Thyroid gland (tissue), 4 donors: ENCODE results near the gene C11orf21. TPM values are rescaled to one million over a fixed set of nuclear protein-coding genes. Genes with fewer than 3 reads are reported as not detected.

Experiments used
- DNase-seq, 2 donors: peaks; one replicate each; pipeline ENCODE4 v3.0.0-alpha.2; 2019
- H3K27ac ChIP-seq, 3 donors: fragments of 200-600 bp; sonication (generic); 1 replicate in 2 of 3; 2 replicates in 1 of 3; pipeline ENCODE4 v1.5.1; 2016 to 2019; ENCODE audit warnings: mild to moderate bottlenecking in 1 of 3, moderate library complexity in 1 of 3
- H3K27me3 ChIP-seq: fragments of 200-600 bp; sonication (generic); one replicate; pipeline ENCODE4 v1.5.1; 2019
- H3K36me3 ChIP-seq, 2 donors: fragments of 200-600 bp; sonication (generic); one replicate each; pipeline ENCODE4 v1.5.1; 2016 to 2019
- H3K4me1 ChIP-seq, 2 donors: fragments of 200-600 bp; sonication (generic); one replicate each; pipeline ENCODE4 v1.5.1; 2017 to 2019
- H3K4me3 ChIP-seq, 3 donors: fragments of 200-600 bp; sonication (generic); replicated peaks in 1 of 3; 1 replicate in 2 of 3; 2 replicates in 1 of 3; pipeline ENCODE4 v1.5.1; 2016; ENCODE audit warnings: mild to moderate bottlenecking in 1 of 3
- H3K9me3 ChIP-seq: fragments of 200-600 bp; sonication (generic); one replicate; pipeline ENCODE4 v1.5.1; 2017
- POLR2A ChIP-seq, 2 donors: fragments of 450-650 bp; IDR thresholded peaks; one replicate each; pipeline ENCODE4 v1.6.1; 2017; ENCODE audit warnings: antibody characterized with exemption in 2 of 2, mild to moderate bottlenecking in 2 of 2, moderate library complexity in 1 of 2
- WGBS, 2 donors: methylation state at CpG; one replicate each; pipeline ENCODE4 v1.1.5; 2017; 5-methylcytosine and 5-hydroxymethylcytosine counted together
- intact Hi-C: fragments of 100-400 bp; cut with DNase I; formaldehyde crosslinking; loops from one replicate; pipeline ENCODE4 v1.15.1; 2023
- total RNA-seq, 4 donors: library from RNA; depleted of rRNA; stranded (reverse); fragments of >200 nt; gene quantifications; one replicate each; pipeline ENCODE4 v1.2.3, GENCODE V29; 2016
- TF ChIP-seq, protein P1 (sequence below), 6 experiments: fragments of 200-600 bp in 3 of 6; fragments of 450-650 bp in 3 of 6; sonication (generic) in 3 of 6; IDR thresholded peaks; one replicate each; pipeline ENCODE4 v1.5.1; 2016 to 2019; ENCODE audit warnings: antibody characterized with exemption in 6 of 6, mild to moderate bottlenecking in 2 of 6, inconsistent platforms in 1 of 6, moderate library complexity in 1 of 6

C11orf21 gene
- total RNA-seq, 4 donors from 2014 or later, result 0.15 to 0.67 (median 0.45) TPM

DNA sequence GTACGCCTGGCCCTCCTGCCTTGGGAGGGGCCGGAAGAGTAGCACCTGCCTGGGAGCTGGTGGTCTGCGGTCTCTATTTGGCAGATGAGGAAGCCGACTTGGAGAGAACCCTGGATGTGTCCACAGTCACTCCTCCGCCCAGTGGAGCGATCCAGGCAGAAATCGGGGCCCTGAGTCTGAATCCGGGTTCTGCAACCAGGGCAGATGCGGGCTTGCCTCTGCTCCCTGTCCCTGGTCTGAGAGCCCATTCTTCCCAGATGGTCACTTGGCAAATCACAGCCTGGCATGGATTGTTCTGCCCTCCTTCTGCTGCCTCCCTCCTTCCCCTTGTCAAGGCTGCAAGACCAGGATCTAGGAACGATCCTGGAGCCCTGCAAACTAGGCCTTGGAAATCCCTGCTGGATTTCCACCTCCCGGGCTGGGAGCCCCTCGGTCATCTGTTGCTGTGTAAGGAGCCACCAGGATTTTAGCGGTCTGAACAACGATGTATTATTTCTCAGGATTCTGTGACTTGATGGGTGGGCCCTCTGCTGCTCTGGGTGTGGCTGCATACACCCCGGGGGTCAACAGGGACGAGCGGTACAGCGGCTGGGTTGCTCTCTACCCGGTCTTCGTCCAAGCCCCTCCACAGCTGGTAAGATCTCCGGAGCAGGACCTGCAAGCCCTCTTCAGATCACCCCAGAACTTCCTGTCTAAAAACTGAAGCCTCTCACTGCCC lies 29.3 kb downstream of the C11orf21 start:
- 89 to 90% methylated on average over 12 to 20 of the region's 21 CpGs for whole genome bisulfite sequencing, 2 donors
- Histone ChIP-seq H3K4me1 (peaks cover 7 to 40% of the 10 kb centered on the region in 2 donors), H3K4me3 (no peak overlapping the region), H3K27ac (no peak overlapping the region), H3K36me3 (no peaks in the 10 kb centered on the region), H3K9me3 (no peaks in the 10 kb centered on the region), H3K27me3 (no peaks in the 10 kb centered on the region)
- no peak for DNase-seq
- TF ChIP-seq, protein P1, sequence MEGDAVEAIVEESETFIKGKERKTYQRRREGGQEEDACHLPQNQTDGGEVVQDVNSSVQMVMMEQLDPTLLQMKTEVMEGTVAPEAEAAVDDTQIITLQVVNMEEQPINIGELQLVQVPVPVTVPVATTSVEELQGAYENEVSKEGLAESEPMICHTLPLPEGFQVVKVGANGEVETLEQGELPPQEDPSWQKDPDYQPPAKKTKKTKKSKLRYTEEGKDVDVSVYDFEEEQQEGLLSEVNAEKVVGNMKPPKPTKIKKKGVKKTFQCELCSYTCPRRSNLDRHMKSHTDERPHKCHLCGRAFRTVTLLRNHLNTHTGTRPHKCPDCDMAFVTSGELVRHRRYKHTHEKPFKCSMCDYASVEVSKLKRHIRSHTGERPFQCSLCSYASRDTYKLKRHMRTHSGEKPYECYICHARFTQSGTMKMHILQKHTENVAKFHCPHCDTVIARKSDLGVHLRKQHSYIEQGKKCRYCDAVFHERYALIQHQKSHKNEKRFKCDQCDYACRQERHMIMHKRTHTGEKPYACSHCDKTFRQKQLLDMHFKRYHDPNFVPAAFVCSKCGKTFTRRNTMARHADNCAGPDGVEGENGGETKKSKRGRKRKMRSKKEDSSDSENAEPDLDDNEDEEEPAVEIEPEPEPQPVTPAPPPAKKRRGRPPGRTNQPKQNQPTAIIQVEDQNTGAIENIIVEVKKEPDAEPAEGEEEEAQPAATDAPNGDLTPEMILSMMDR (IDR thresholded peaks at IDR 0.05), result no peak
- no peak for TF ChIP-seq POLR2A (IDR thresholded peaks at IDR 0.05)
- intact Hi-C loops, result no loop called here

DNA sequence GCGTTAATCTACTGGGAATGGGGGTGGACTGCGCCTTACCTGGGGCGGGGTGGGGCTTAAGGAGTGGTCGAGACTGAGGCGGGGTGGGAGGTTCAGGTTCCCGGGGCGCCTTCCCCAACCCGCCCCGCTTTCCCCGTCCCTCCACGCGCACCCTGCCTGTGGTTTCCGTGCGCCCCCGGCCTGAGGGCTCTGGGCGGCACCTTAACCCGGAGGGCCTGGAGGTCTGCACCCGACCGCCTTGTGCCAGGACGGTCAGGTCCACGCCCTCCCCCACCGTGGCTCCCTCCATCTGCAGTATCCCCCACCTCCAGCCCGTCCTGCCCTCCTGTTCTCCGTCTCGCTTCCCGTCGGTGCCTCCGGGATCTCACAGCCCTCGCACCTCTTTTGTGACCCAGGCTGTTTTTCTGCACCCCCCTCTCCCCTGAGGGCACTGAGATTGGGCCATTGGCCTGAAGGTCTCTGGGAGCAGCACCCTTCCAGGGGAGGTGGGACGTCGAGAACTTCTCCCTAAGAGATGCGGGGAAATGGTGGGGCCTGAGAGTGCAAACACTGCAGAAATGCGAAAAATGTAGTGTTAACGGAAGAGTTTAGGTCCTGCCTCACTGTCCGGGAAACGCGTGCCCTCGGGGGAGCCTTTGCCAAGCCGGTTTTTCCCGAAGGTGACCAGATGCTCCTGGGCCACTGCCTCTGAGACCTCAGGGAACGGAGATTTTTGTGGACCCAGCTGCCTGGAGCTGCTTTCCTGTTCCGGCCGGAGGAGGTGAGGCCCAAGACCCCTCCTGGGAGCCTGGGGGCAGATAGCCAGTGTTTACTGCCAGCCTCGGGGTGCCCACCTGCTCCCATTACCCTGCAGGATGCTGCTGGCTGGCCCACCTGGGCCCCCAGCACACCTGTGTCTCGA lies 30.1 kb downstream of the C11orf21 start:
- Histone ChIP-seq H3K4me3 (no peak overlapping the region), H3K36me3 (no peaks in the 10 kb centered on the region), H3K27ac (no peak overlapping the region), H3K27me3 (no peaks in the 10 kb centered on the region), H3K9me3 (no peaks in the 10 kb centered on the region), H3K4me1 (peaks cover 7 to 40% of the 10 kb centered on the region in 2 donors)
- intact Hi-C loops, result no loop called here
- DNase-seq, result no peak
- no peak for TF ChIP-seq POLR2A (IDR thresholded peaks at IDR 0.05)
- TF ChIP-seq, protein P1 (IDR thresholded peaks at IDR 0.05), result no peak
- 37 to 45% methylated on average over 30 to 37 of the region's 45 CpGs for WGBS, 2 donors

DNA sequence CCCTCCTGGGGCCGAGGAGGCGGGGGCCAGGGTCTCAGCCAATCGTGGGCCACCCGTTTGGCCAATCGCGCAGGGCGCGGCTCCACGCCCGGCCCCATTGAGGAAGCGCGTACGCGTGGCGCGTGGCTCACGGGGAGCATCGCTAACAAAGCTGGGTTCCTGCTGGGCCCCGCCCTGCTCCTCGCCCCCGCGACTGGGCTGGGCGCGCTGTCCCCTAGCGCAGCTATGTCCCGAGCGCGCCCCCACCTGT lies 30.7 kb downstream of the C11orf21 start:
- intact Hi-C loops, result no loop called here

DNA sequence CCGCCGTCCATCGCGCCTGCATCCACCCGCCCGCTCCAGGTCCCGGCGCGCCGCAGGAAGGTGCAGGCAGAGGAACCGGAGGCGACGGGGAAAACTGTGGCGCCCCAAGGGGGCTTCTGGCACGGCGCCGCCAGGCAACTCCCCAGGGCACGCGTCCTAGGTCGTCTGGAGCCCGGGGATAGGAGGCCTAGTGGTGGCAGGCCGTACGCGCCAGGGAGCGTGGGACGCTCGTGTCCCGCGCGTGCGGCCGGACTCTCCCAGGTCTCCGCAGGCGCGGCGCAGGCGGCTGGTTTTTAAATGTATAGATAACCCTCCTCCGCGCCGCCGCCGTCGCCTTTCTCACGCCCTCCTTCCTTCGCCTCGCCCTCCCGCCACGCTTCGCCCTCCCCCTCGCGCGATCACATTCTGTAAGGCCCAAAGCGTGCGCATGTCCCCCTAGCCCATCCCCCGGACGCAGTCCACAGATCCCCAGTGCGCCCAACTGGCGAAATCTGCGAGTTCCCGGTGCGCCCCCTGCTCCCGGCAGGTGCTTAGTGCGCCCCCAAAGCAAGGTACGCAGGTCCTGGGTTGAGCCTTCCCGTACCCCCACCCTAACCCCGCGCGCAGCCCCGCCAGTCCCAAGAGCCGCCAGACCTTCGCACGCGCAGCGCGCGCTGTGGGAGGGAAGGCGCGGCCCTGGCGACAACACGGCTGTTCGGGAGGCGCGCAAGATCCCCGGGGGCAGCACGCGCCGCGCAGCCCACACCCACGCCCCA lies 31.2 kb downstream of the C11orf21 start, which contains the start of gene ASCL2:
TSS of gene ASCL2 (minus strand) at position 267 of the 755 bp plus-strand sequence. CDS start at position 11, 256 bp downstream.
- Histone ChIP-seq H3K4me3 (peak within 1 kb of the TSS in 2 of 3 donors; percentile 25 to 54), H3K36me3 (no peaks in the 10 kb centered on the region), H3K9me3 (no peaks in the 10 kb centered on the region), H3K27me3 (no peaks in the 10 kb centered on the region), H3K27ac (peak within 1 kb of the TSS in 1 of 3 donors; percentile 46), H3K4me1 (peaks cover 7 to 40% of the 10 kb centered on the region in 2 donors)
- TF ChIP-seq, protein P1 (IDR thresholded peaks at IDR 0.05), result no peak
- TF ChIP-seq POLR2A (IDR thresholded peaks at IDR 0.05), result no peak
- WGBS, 2 donors, result 3 to 8% methylated on average over 15 to 22 of the region's 89 CpGs
- DNase-seq, result no peak
- intact Hi-C loops, result no loop called here

More for the DNA sequence above, 30.7 kb downstream of the C11orf21 start:
- TF ChIP-seq POLR2A (IDR thresholded peaks at IDR 0.05), result no peak
- TF ChIP-seq, protein P1 (IDR thresholded peaks at IDR 0.05), result no peak
- no peaks in the 10 kb centered on the region for H3K36me3 ChIP-seq
- H3K4me3 ChIP-seq, result no peak overlapping the region
- no peak overlapping the region for H3K27ac ChIP-seq
- no peaks in the 10 kb centered on the region for H3K9me3 ChIP-seq
- peaks cover 7 to 40% of the 10 kb centered on the region in 2 donors for H3K4me1 ChIP-seq
- peak; percentile 25 to 26 for DNase-seq
- WGBS, 2 donors, result 4% methylated on average over 5 of the region's 28 CpGs; no CpG with 5 or more reads in 1 of the 2 donors
- H3K27me3 ChIP-seq, result no peaks in the 10 kb centered on the region
